Activated CD4-positive, alpha-beta T cell treated with anti-CD3 and anti-CD28 coated beads, Interleukin-2, Interleukin-6, amounts not matched to agents 100 ng/mL and 50 ng/mL, durations not matched to agents 16 hours and 8 hours (primary cell): ENCODE data around the gene DCAF16.

Source experiments
- DNase-seq: peaks from one replicate; pipeline ENCODE4 v3.0.0-alpha.2; 2020

DCAF16 gene

GRCh38 chr4:17781300-17782287, 29.0 kb downstream of the DCAF16 start, which contains the start of gene FAM184B:
Gene FAM184B, minus strand, starts transcription at chr4:17781621. Its CDS starts 322 bp downstream, at chr4:17781299.
- DNase-seq, result no peak

GRCh38 chr4:17780501-17781299, 29.9 kb downstream of the DCAF16 start:
- no peak for DNase-seq

GRCh38 chr4:17778431-17778830, 32.1 kb downstream of the DCAF16 start:
- no peak for DNase-seq

GRCh38 chr4:17773135-17773698, 37.3 kb downstream of the DCAF16 start:
- DNase-seq, result no peak

- DNase-seq, result no peak
These were observed 39.2 kb downstream of the DCAF16 start for GRCh38 chr4:17771284-17771908.

DNA sequence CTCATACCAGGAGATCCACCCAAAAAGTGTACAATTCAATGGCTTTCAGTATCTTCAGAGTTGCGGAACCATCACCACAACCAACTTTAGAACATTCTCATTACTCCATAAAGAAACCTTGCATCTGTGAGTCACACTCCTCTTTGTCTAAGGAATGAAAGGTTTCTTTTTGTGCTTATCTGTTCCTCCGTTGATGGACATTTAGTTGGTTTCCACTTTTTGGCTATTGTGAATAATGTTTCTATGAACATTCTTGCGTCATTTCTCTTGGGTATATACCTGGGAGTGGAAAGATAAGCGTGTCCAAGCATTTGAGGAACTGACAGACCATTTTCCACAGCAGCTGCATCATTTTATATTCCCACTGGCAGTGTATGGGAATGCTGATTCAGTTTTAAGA, 39.7 kb downstream of the DCAF16 start:
- DNase-seq, result no peak

- no peak for DNase-seq
These were observed 41.0 kb downstream of the DCAF16 start for GRCh38 chr4:17769406-17770174.

- no peak for DNase-seq
These were observed 43.6 kb downstream of the DCAF16 start for GRCh38 chr4:17766826-17767458.

DNA sequence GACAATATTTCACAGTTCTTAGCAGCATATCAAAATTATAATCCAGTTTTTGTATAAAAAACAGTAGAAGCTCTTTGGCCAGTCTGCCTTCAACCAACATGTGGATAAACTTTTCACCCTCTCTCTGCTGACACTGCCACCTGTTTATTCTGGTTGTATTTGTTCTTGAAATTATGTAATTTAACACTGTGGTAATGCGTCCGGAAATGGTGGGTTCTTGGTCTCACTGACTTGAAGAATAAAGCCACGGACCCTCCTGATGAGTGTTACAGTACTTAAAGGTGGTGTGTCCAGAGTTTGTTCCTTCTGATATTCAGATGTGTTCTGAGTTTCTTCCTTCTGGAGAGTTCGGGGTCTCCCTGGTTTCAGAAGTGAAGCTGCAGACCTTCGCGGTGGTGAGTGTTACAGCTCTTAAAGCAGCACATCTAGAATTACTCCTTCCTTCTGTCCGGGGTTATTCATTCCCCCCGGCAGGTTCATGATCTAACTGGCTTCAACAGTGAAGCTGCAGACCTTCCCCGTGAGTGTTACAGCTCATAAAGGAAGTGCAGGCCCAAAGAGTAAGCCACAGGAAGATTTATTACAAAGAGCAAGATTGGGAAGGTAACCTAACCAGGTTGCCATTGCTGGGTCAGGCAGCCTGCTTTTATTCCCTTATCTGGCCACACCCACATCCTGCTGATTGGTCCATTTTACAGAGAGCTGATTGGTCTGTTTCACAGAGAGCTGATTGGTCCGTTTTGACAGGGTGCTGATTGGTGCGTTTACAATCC, 44.9 kb downstream of the DCAF16 start:
- no peak for DNase-seq

GRCh38 chr4:17763931-17764330, 46.6 kb downstream of the DCAF16 start:
- DNase-seq, result no peak

DNA sequence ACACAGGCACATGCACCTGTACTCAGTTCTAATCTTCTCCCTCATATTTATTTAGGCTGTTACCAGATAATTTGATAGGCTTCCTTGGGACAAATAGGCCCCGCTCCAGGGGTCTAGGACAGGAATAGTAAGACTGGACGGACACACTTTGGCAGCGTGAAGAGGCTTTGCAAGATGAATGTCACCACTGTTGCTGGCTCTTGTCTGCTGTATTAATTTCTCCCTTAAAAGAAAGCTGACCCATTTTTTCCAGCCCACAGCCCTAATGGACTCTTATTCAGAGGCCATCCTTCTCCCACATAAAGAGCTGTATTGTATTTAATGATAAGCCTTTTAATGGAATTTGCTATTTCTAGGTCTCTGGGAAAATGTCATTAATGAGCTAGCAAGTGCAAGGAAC, 47.1 kb downstream of the DCAF16 start:
- no peak for DNase-seq

- DNase-seq, result no peak
These were observed 47.8 kb downstream of the DCAF16 start for GRCh38 chr4:17762726-17763125.

GRCh38 chr4:17761062-17761461, 49.5 kb downstream of the DCAF16 start:
- no peak for DNase-seq

GRCh38 chr4:17760626-17761025, 49.9 kb downstream of the DCAF16 start:
- DNase-seq, result no peak

- no peak for DNase-seq
These were observed 52.1 kb downstream of the DCAF16 start for GRCh38 chr4:17758485-17758884.

GRCh38 chr4:17757621-17758020, 52.9 kb downstream of the DCAF16 start:
- DNase-seq, result no peak

- no peak for DNase-seq
These were observed 56.9 kb downstream of the DCAF16 start for GRCh38 chr4:17753646-17754045.
